ENCODE data around the gene ATP6V1G2. TPM values are rescaled to one million over a fixed set of nuclear protein-coding genes. Genes with fewer than 3 reads are reported as not detected.
A peak's percentile ranks its signal among the peaks of the same experiment; 100 is the strongest.

Gene ATP6V1G2
- total and polyA plus RNA-seq, 7 donors: 2.8 to 9.1 (median 5.0) TPM; not detected in 2

GRCh38 chr6:31544676-31545075 lies 1.7 kb downstream of the ATP6V1G2 start:
- TF ChIP-seq CTCF (IDR thresholded peaks at IDR 0.05) (no peak), EP300 (IDR thresholded peaks at IDR 0.05) (no peak), POLR2AphosphoS5 (IDR thresholded peaks at IDR 0.05) (no peak), POLR2A (IDR thresholded peaks at IDR 0.05) (no peak)
- peaks cover under 1 to 18% (median 7%) of the 10 kb centered on the region in 4 donors for H3K36me3 ChIP-seq
- H3K4me3 ChIP-seq: no peak overlapping the region
- H3K27ac ChIP-seq: no peak overlapping the region
- peaks cover 0 to 42% (median 35%) of the 10 kb centered on the region in 4 donors for H3K4me1 ChIP-seq
- WGBS, 2 donors: 80 to 87% methylated on average over 2 of the region's 2 CpGs
- H3K9me3 ChIP-seq: no peaks in the 10 kb centered on the region
- intact Hi-C loops (cut with DNase I): loop anchor here (5.0 to 10.0 kb wide), 5 partner anchors 142 to 643 kb away; partner anchors contain the start of genes ABHD16A, LY6G6F, MICA and NELFE
- no peak for DNase-seq
- H3K27me3 ChIP-seq: no peaks in the 10 kb centered on the region

- DNase-seq: no peak
- no peaks in the 10 kb centered on the region for H3K27me3 ChIP-seq
- 95 to 96% methylated on average over 6 of the region's 6 CpGs for WGBS, 2 donors
- peaks cover 0 to 51% (median 43%) of the 10 kb centered on the region in 4 donors for H3K4me1 ChIP-seq
- intact Hi-C loops (cut with DNase I): loop anchor here (5.0 to 10.0 kb wide), 4 partner anchors 161 to 644 kb away; partner anchors contain the start of genes ABHD16A, LY6G6F, NELFE and SKIC2
- no peak for TF ChIP-seq EP300 (IDR thresholded peaks at IDR 0.05)
- no peak for TF ChIP-seq POLR2A (IDR thresholded peaks at IDR 0.05)
- no peak for TF ChIP-seq POLR2AphosphoS5 (IDR thresholded peaks at IDR 0.05)
- no peak for TF ChIP-seq CTCF (IDR thresholded peaks at IDR 0.05)
- no peaks in the 10 kb centered on the region for H3K9me3 ChIP-seq
- H3K36me3 ChIP-seq: peaks cover 11 to 18% (median 16%) of the 10 kb centered on the region in 4 donors
- no peak overlapping the region for H3K4me3 ChIP-seq
- peak overlapping the region in 3 of 4 donors; percentile 95 to 97 (median 96) for H3K27ac ChIP-seq
Measured at GRCh38 chr6:31543639-31544038, 2.8 kb downstream of the ATP6V1G2 start.

- no peaks in the 10 kb centered on the region for H3K9me3 ChIP-seq
- H3K27ac ChIP-seq: peak within 1 kb of the TSS; percentile 92 to 97 (median 96)
- peak; percentile 99 for DNase-seq
- H3K27me3 ChIP-seq: no peaks in the 10 kb centered on the region
- peak within 1 kb of the TSS; percentile 65 to 78 (median 70) for H3K4me3 ChIP-seq
- peak; percentile 89 to 95 (median 92) for TF ChIP-seq POLR2AphosphoS5 (IDR thresholded peaks at IDR 0.05)
- peak in 1 of 4 donors; percentile 10 for TF ChIP-seq EP300 (IDR thresholded peaks at IDR 0.05)
- no peak for TF ChIP-seq CTCF (IDR thresholded peaks at IDR 0.05)
- peak; percentile 64 to 77 for TF ChIP-seq POLR2A (IDR thresholded peaks at IDR 0.05)
- WGBS, 2 donors: 0% methylated on average over 43 of the region's 43 CpGs
- intact Hi-C loops (cut with DNase I): loop anchor here (1.0 to 10.0 kb wide), 6 partner anchors 47 to 645 kb away; partner anchors contain the start of genes ABHD16A, LY6G6F, NELFE and PRRC2A
- peaks cover 0 to 45% (median 37%) of the 10 kb centered on the region in 4 donors for H3K4me1 ChIP-seq
- H3K36me3 ChIP-seq: peaks cover 16 to 35% (median 30%) of the 10 kb centered on the region in 4 donors
Measured at GRCh38 chr6:31541658-31542521, 4.5 kb downstream of the ATP6V1G2 start, which contains the start of gene DDX39B. TSS of gene DDX39B (minus strand) at chr6:31542003. CDS start at chr6:31540532, 1,471 bp downstream.

GRCh38 chr6:31541059-31541657 lies 5.2 kb downstream of the ATP6V1G2 start:
- H3K36me3 ChIP-seq: peaks cover 22 to 42% (median 36%) of the 10 kb centered on the region in 4 donors
- WGBS, 2 donors: 1% methylated on average over 21 of the region's 21 CpGs
- H3K27me3 ChIP-seq: no peaks in the 10 kb centered on the region
- H3K4me3 ChIP-seq: peak overlapping the region; percentile 65 to 78 (median 70)
- peak overlapping the region; percentile 92 to 97 (median 96) for H3K27ac ChIP-seq
- peaks cover 0 to 38% (median 37%) of the 10 kb centered on the region in 4 donors for H3K4me1 ChIP-seq
- H3K9me3 ChIP-seq: no peaks in the 10 kb centered on the region
- intact Hi-C loops (cut with DNase I): loop anchor here (2.0 to 10.0 kb wide), 5 partner anchors 46 to 646 kb away; partner anchors contain the start of genes ABHD16A, LY6G6F, NELFE and SKIC2
- DNase-seq: no peak
- TF ChIP-seq POLR2A (IDR thresholded peaks at IDR 0.05) (no peak), CTCF (IDR thresholded peaks at IDR 0.05) (no peak), EP300 (IDR thresholded peaks at IDR 0.05) (no peak), POLR2AphosphoS5 (IDR thresholded peaks at IDR 0.05) (no peak)

Measured in sigmoid colon (tissue), 7 donors.